IgD-negative memory B cell (primary cell): ENCODE results near the gene ARAF. TPM values are rescaled to one million over a fixed set of nuclear protein-coding genes. Genes with fewer than 3 reads are reported as not detected.

Experiments
- H3K27ac Mint-ChIP-seq, 3 donors: one replicate each; pipeline ENCODE4 v1.8.0; 2020 to 2022; ENCODE audit warnings: mild to moderate bottlenecking in 3 of 3, mixed read lengths in 3 of 3, moderate library complexity in 1 of 3
- H3K27me3 Mint-ChIP-seq: one replicate; pipeline ENCODE4 v1.8.0; 2021; ENCODE audit warnings: mixed read lengths
- H3K36me3 Mint-ChIP-seq: one replicate; pipeline ENCODE4 v1.8.0; 2020; ENCODE audit warnings: mild to moderate bottlenecking, mixed read lengths
- H3K4me1 Mint-ChIP-seq, 3 donors: one replicate each; pipeline ENCODE4 v1.8.0; 2020 to 2022; ENCODE audit warnings: mixed read lengths in 3 of 3, mild to moderate bottlenecking in 1 of 3
- H3K4me3 Mint-ChIP-seq, 4 donors: one replicate each; pipeline ENCODE4 v1.8.0; 2020 to 2022; ENCODE audit warnings: mild to moderate bottlenecking in 4 of 4, mixed read lengths in 4 of 4, moderate library complexity in 3 of 4
- H3K9me3 Mint-ChIP-seq, 3 donors: one replicate each; pipeline ENCODE4 v1.8.0; 2020 to 2021; ENCODE audit warnings: mixed read lengths in 3 of 3, mild to moderate bottlenecking in 1 of 3
- polyA plus RNA-seq: library from polyadenylated mRNA; unstranded; fragments of 300-500 nt; fragmentation: Illumina TruSeq; gene quantifications from one replicate; pipeline ENCODE4 v1.2.3, GENCODE V29; 2021

Gene ARAF
- polyA plus RNA-seq, 1 donor from 2014 or later, result 93.7 TPM

GRCh38 chrX:47573341-47574075, 12.5 kb downstream of the ARAF start:
- H3K27me3 Mint-ChIP-seq, result peaks cover 12% of the 10 kb centered on the region
- H3K9me3 Mint-ChIP-seq, result no peaks in the 10 kb centered on the region
- peaks cover 3 to 5% (median 4%) of the 10 kb centered on the region in 3 donors for H3K4me1 Mint-ChIP-seq
- H3K36me3 Mint-ChIP-seq, result peaks cover 10% of the 10 kb centered on the region
- H3K4me3 Mint-ChIP-seq, result peak overlapping the region in 1 of 4 donors; percentile 66
- H3K27ac Mint-ChIP-seq, result peak overlapping the region in 1 of 3 donors; percentile 36

- peaks cover 10% of the 10 kb centered on the region for H3K36me3 Mint-ChIP-seq
- H3K9me3 Mint-ChIP-seq, result no peaks in the 10 kb centered on the region
- H3K4me1 Mint-ChIP-seq, result peaks cover 3 to 5% (median 4%) of the 10 kb centered on the region in 3 donors
- no peak overlapping the region for H3K27ac Mint-ChIP-seq
- H3K27me3 Mint-ChIP-seq, result peaks cover 15% of the 10 kb centered on the region
- no peak overlapping the region for H3K4me3 Mint-ChIP-seq
Measured at GRCh38 chrX:47574076-47574546, 13.1 kb downstream of the ARAF start.

- no peaks in the 10 kb centered on the region for H3K9me3 Mint-ChIP-seq
- H3K4me3 Mint-ChIP-seq, result no peak overlapping the region
- peaks cover 4 to 6% (median 5%) of the 10 kb centered on the region in 3 donors for H3K4me1 Mint-ChIP-seq
- H3K27ac Mint-ChIP-seq, result no peak overlapping the region
- H3K36me3 Mint-ChIP-seq, result peaks cover 8% of the 10 kb centered on the region
- H3K27me3 Mint-ChIP-seq, result peaks cover 19% of the 10 kb centered on the region
Measured at GRCh38 chrX:47574547-47575301, 13.7 kb downstream of the ARAF start.

GRCh38 chrX:47576021-47576898, 15.3 kb downstream of the ARAF start:
- peaks cover 19% of the 10 kb centered on the region for H3K27me3 Mint-ChIP-seq
- H3K4me3 Mint-ChIP-seq, result peak overlapping the region in 1 of 4 donors; percentile 2
- H3K27ac Mint-ChIP-seq, result no peak overlapping the region
- H3K36me3 Mint-ChIP-seq, result peaks cover 8% of the 10 kb centered on the region
- no peaks in the 10 kb centered on the region for H3K9me3 Mint-ChIP-seq
- H3K4me1 Mint-ChIP-seq, result peaks cover 4 to 7% (median 5%) of the 10 kb centered on the region in 3 donors

GRCh38 chrX:47577424-47577823, 16.4 kb downstream of the ARAF start:
- Mint-ChIP-seq H3K27me3 (peaks cover 18% of the 10 kb centered on the region), H3K4me3 (no peak overlapping the region), H3K27ac (peak overlapping the region in 2 of 3 donors; percentile 44 to 59), H3K9me3 (no peaks in the 10 kb centered on the region), H3K4me1 (peaks cover 5 to 9% (median 9%) of the 10 kb centered on the region in 3 donors), H3K36me3 (peaks cover 3% of the 10 kb centered on the region)

- peaks cover 5 to 9% (median 9%) of the 10 kb centered on the region in 3 donors for H3K4me1 Mint-ChIP-seq
- no peak overlapping the region for H3K27ac Mint-ChIP-seq
- no peak overlapping the region for H3K4me3 Mint-ChIP-seq
- peaks cover 16% of the 10 kb centered on the region for H3K27me3 Mint-ChIP-seq
- H3K36me3 Mint-ChIP-seq, result peaks cover 3% of the 10 kb centered on the region
- no peaks in the 10 kb centered on the region for H3K9me3 Mint-ChIP-seq
Measured at GRCh38 chrX:47577901-47578300, 16.9 kb downstream of the ARAF start.

- peaks cover 13% of the 10 kb centered on the region for H3K27me3 Mint-ChIP-seq
- peaks cover 5 to 9% (median 6%) of the 10 kb centered on the region in 3 donors for H3K4me1 Mint-ChIP-seq
- no peak overlapping the region for H3K27ac Mint-ChIP-seq
- H3K36me3 Mint-ChIP-seq, result no peaks in the 10 kb centered on the region
- no peaks in the 10 kb centered on the region for H3K9me3 Mint-ChIP-seq
- H3K4me3 Mint-ChIP-seq, result peak overlapping the region in 1 of 4 donors; percentile 2
Measured at GRCh38 chrX:47578692-47579091, 17.7 kb downstream of the ARAF start.

- Mint-ChIP-seq H3K27me3 (peaks cover 13% of the 10 kb centered on the region), H3K36me3 (no peaks in the 10 kb centered on the region), H3K27ac (no peak overlapping the region), H3K4me3 (no peak overlapping the region), H3K9me3 (no peaks in the 10 kb centered on the region), H3K4me1 (peaks cover 5 to 9% (median 6%) of the 10 kb centered on the region in 3 donors)
Measured at GRCh38 chrX:47579537-47579936, 18.5 kb downstream of the ARAF start.

- H3K27me3 Mint-ChIP-seq, result peaks cover 12% of the 10 kb centered on the region
- no peak within 1 kb of the TSS for H3K27ac Mint-ChIP-seq
- peaks cover 5 to 9% (median 6%) of the 10 kb centered on the region in 3 donors for H3K4me1 Mint-ChIP-seq
- H3K36me3 Mint-ChIP-seq, result no peaks in the 10 kb centered on the region
- peak within 1 kb of the TSS in 3 of 4 donors; percentile 39 to 81 (median 70) for H3K4me3 Mint-ChIP-seq
- H3K9me3 Mint-ChIP-seq, result peaks cover 0 to 2% (median 0%) of the 10 kb centered on the region in 3 donors
Measured at GRCh38 chrX:47581731-47582647, 21.0 kb downstream of the ARAF start, which contains the start of gene TIMP1. TIMP1 (plus strand) TSS chrX:47582436; CDS start chrX:47583416, 980 bp downstream.

GRCh38 chrX:47583240-47583861, 22.3 kb downstream of the ARAF start:
- peaks cover 0 to 3% (median 0%) of the 10 kb centered on the region in 3 donors for H3K9me3 Mint-ChIP-seq
- H3K4me3 Mint-ChIP-seq, result peak overlapping the region in 1 of 4 donors; percentile 69
- peaks cover 8% of the 10 kb centered on the region for H3K27me3 Mint-ChIP-seq
- H3K4me1 Mint-ChIP-seq, result peaks cover under 1 to 7% (median 6%) of the 10 kb centered on the region in 3 donors
- no peak overlapping the region for H3K27ac Mint-ChIP-seq
- no peaks in the 10 kb centered on the region for H3K36me3 Mint-ChIP-seq

GRCh38 chrX:47584714-47585113, 23.7 kb downstream of the ARAF start:
- Mint-ChIP-seq H3K9me3 (peaks cover 0 to 3% (median 0%) of the 10 kb centered on the region in 3 donors), H3K27me3 (peaks cover 2% of the 10 kb centered on the region), H3K4me3 (no peak overlapping the region), H3K27ac (no peak overlapping the region), H3K36me3 (no peaks in the 10 kb centered on the region), H3K4me1 (peaks cover 0 to 5% (median 4%) of the 10 kb centered on the region in 3 donors)

GRCh38 chrX:47585273-47585672, 24.3 kb downstream of the ARAF start:
- Mint-ChIP-seq H3K4me1 (peaks cover 0 to 4% (median 3%) of the 10 kb centered on the region in 3 donors), H3K36me3 (no peaks in the 10 kb centered on the region), H3K27me3 (peaks cover 2% of the 10 kb centered on the region), H3K9me3 (peaks cover 0 to 3% (median 0%) of the 10 kb centered on the region in 3 donors), H3K27ac (no peak overlapping the region), H3K4me3 (no peak overlapping the region)
